Sigmoid colon (tissue), 4 donors: ENCODE measurements around the gene CCDC192.

Experiments used
- EP300 ChIP-seq, 4 donors: sonication (generic); formaldehyde crosslinking; IDR thresholded peaks; one replicate each; pipeline ENCODE4 v1.6.1; 2017; ENCODE audit warnings: antibody characterized with exemption in 4 of 4
- POLR2A ChIP-seq, 2 donors: fragments of 450-650 bp; IDR thresholded peaks; one replicate each; pipeline ENCODE4 v1.6.1; 2016; ENCODE audit warnings: antibody characterized with exemption in 2 of 2, mild to moderate bottlenecking in 2 of 2, moderate library complexity in 2 of 2
- POLR2AphosphoS5 ChIP-seq, 4 donors: sonication (generic); formaldehyde crosslinking; IDR thresholded peaks; one replicate each; pipeline ENCODE4 v1.6.1; 2017; ENCODE audit warnings: antibody characterized with exemption in 4 of 4
- TF ChIP-seq, protein P1 (sequence below), 4 experiments: fragments of 450-650 bp in 3 of 4; fragments of 200-600 bp in 1 of 4; IDR thresholded peaks; one replicate each; pipeline ENCODE4 v1.5.1; 2016 to 2019; ENCODE audit warnings: antibody characterized with exemption in 4 of 4, mild to moderate bottlenecking in 3 of 4, moderate library complexity in 2 of 4

DNA sequence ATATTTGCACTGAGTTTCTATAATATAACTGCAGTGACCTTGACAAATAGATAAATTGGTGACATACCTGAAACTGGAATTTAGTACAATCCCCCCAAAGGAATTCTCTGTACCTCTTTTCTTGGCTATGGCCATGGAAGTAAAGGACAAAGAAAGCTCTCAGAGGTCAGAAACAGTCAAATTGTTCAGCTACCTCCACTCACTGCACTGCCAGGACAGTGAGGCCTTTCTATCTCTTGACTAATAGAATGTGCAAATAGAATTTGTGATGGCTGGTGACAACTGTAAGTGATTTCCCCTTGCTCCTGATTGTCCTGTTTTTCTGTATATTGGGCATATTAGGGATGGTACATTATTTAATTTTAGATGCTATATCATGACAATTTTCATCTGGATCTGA is 67.1 kb downstream of the CCDC192 start:
- TF ChIP-seq, protein P1, sequence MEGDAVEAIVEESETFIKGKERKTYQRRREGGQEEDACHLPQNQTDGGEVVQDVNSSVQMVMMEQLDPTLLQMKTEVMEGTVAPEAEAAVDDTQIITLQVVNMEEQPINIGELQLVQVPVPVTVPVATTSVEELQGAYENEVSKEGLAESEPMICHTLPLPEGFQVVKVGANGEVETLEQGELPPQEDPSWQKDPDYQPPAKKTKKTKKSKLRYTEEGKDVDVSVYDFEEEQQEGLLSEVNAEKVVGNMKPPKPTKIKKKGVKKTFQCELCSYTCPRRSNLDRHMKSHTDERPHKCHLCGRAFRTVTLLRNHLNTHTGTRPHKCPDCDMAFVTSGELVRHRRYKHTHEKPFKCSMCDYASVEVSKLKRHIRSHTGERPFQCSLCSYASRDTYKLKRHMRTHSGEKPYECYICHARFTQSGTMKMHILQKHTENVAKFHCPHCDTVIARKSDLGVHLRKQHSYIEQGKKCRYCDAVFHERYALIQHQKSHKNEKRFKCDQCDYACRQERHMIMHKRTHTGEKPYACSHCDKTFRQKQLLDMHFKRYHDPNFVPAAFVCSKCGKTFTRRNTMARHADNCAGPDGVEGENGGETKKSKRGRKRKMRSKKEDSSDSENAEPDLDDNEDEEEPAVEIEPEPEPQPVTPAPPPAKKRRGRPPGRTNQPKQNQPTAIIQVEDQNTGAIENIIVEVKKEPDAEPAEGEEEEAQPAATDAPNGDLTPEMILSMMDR (IDR thresholded peaks at IDR 0.05) = no peak
- no peak for TF ChIP-seq POLR2A (IDR thresholded peaks at IDR 0.05)
- no peak for TF ChIP-seq EP300 (IDR thresholded peaks at IDR 0.05)
- TF ChIP-seq POLR2AphosphoS5 (IDR thresholded peaks at IDR 0.05) = no peak
